HepG2 (cell line): ENCODE data around the gene TP63. TPM values are rescaled to one million over a fixed set of nuclear protein-coding genes. Genes with fewer than 3 reads are reported as not detected.

Experiments
- ATAC-seq: fragments of 200-7000 bp; cut with Tn5 transposase; 3 replicates; pipeline ENCODE4 v1.9.1; 2020; ENCODE audit warnings: mild to moderate bottlenecking, moderate library complexity
- BruUV-seq: library from RNA; stranded (reverse); fragments of 400-500 nt; replicated peaks from 2 replicates; lab custom pipeline; 2021; lab: Mats Ljungman, UMichigan
- CTCF ChIA-PET: fragments of 300-600 bp; formaldehyde crosslinking; extraction: SDS; loops from one replicate; lab custom pipeline; 2021; ENCODE audit warnings: low total read pairs, inconsistent platforms, low intra/inter-chr PET ratio; lab: Yijun Ruan, JAX
- POLR2A ChIA-PET: fragments of 350-600 bp; sonication (Branson Sonifier 250); formaldehyde crosslinking; loops from one replicate; lab custom pipeline; 2020; ENCODE audit warnings: antibody characterized with exemption, inconsistent platforms; lab: Yijun Ruan, JAX
- DNase-seq: peaks from one replicate; pipeline ENCODE4 v3.0.0-alpha.2; 2015; ENCODE audit warnings: low spot score
- FAIRE-seq: peaks from 3 replicates; lab custom pipeline; 2011; peaks lifted over from hg19 to GRCh38; lab: Jason Lieb, UNC
- H2AFZ ChIP-seq: one replicate; pipeline ENCODE4 v1.6.1; 2011; ENCODE audit warnings: low read length, inconsistent platforms
- H3K27ac ChIP-seq: fragments of 300-600 bp; 3 replicates; pipeline ENCODE4 v1.8.0; 2011; ENCODE audit warnings: mixed run types, mild to moderate bottlenecking, mixed read lengths, low read length, inconsistent platforms; ENCODE audit not compliant: insufficient read depth; ENCODE audit errors: extremely low read length
- H3K27me3 ChIP-seq, 2 experiments: fragments of 200-600 bp in 1 of 2; 2 replicates in 1 of 2; 3 replicates in 1 of 2; pipeline versions ENCODE4 v1.6.0 to v1.8.0; 2011; ENCODE audit warnings: low read length in 2 of 2, mild to moderate bottlenecking in 2 of 2, moderate library complexity in 2 of 2, inconsistent platforms in 1 of 2; ENCODE audit not compliant: insufficient read depth in 2 of 2, control insufficient read depth in 1 of 2
- H3K36me3 ChIP-seq, 2 experiments: fragments of 200-600 bp in 1 of 2; replicated peaks in 1 of 2; 2 replicates in 1 of 2; 3 replicates in 1 of 2; pipeline versions ENCODE4 v1.5.1 to v1.8.0; 2011; ENCODE audit warnings: low read length in 2 of 2, inconsistent platforms in 1 of 2; ENCODE audit not compliant: insufficient read depth in 2 of 2, control insufficient read depth in 1 of 2
- H3K4me1 ChIP-seq: 2 replicates; pipeline ENCODE4 v1.5.1; 2012; ENCODE audit warnings: low read length, inconsistent platforms; ENCODE audit not compliant: insufficient read depth
- H3K4me2 ChIP-seq: 2 replicates; pipeline ENCODE4 v1.6.0; 2011; ENCODE audit warnings: low read depth, low read length, inconsistent platforms
- H3K4me3 ChIP-seq, 3 experiments: fragments of 200-600 bp in 1 of 3; sonication (generic), shearing (Covaris generic) in 1 of 3; replicated peaks in 1 of 3; 2 replicates each; pipeline ENCODE4 v1.5.1; 2011 to 2016; ENCODE audit warnings: low read length in 3 of 3, inconsistent platforms in 2 of 3, low read depth in 2 of 3, mild to moderate bottlenecking in 2 of 3, control low read depth in 1 of 3, mixed read lengths in 1 of 3; ENCODE audit not compliant: insufficient read depth in 1 of 3
- H3K79me2 ChIP-seq: one replicate; pipeline ENCODE4 v1.6.1; 2011; ENCODE audit warnings: low read length, inconsistent platforms; ENCODE audit not compliant: insufficient read depth
- H3K9ac ChIP-seq: 2 replicates; pipeline ENCODE4 v1.6.0; 2011; ENCODE audit warnings: mild to moderate bottlenecking, low read depth, low read length, inconsistent platforms; ENCODE audit not compliant: insufficient read depth
- H3K9me3 ChIP-seq: 2 replicates; pipeline ENCODE4 v1.5.1; 2012; ENCODE audit warnings: mild to moderate bottlenecking, low read length
- H4K20me1 ChIP-seq: 2 replicates; pipeline ENCODE4 v1.6.0; 2011; ENCODE audit warnings: inconsistent platforms, mild to moderate bottlenecking, low read length, moderate library complexity; ENCODE audit not compliant: insufficient read depth
- FOXP4 ChIP-seq: sonication (generic); formaldehyde crosslinking; IDR thresholded peaks from 2 replicates; pipeline ENCODE4 v1.4.0; 2020; ENCODE audit warnings: missing genetic modification reagents
- NBN ChIP-seq: fragments of 450-650 bp; conservative IDR thresholded peaks from 2 replicates; pipeline ENCODE4 v1.6.1; 2017
- YY1 ChIP-seq: IDR thresholded peaks from 2 replicates; pipeline ENCODE4 v1.6.1; 2011; ENCODE audit warnings: low read length, low read depth, moderate library complexity, mild to moderate bottlenecking; ENCODE audit not compliant: insufficient read depth, insufficient replicate concordance
- ZNF510 ChIP-seq: sonication (generic); formaldehyde crosslinking; IDR thresholded peaks from 2 replicates; pipeline ENCODE4 v1.4.0; 2020; ENCODE audit warnings: low read depth, mild to moderate bottlenecking, missing genetic modification reagents
- WGBS: methylation state at CpG from one replicate; pipeline ENCODE4 v1.1.6; 2017; ENCODE audit warnings: low lambda C conversion rate; 5-methylcytosine and 5-hydroxymethylcytosine counted together
- in situ Hi-C: cut with HindIII; loops from 2 replicates; pipeline ENCODE4 v1.10.0; 2017; ENCODE audit warnings: low pct_unique_long_range_greater_than_20kb; ENCODE audit not compliant: extremely low pct_ligation_motif_present
- intact Hi-C: fragments of 100-400 bp; cut with micrococcal nuclease; formaldehyde crosslinking; loops from one replicate; pipeline ENCODE4 v1.10.0; 2022; ENCODE audit not compliant: unreplicated experiment
- polyA plus RNA-seq, 8 experiments: library from polyadenylated mRNA; depleted of rRNA in 3 of 8; stranded (reverse) in 7 of 8; unstranded in 1 of 8; fragments of >200 nt; fragmentation: Illumina TruSeq in 4 of 8; extraction: Trizol in 4 of 8; gene quantifications; 2 replicates each; pipeline versions ENCODE4 v1.2.1 to v1.2.3, GENCODE V29; 2011 to 2016; ENCODE audit warnings: low read depth in 4 of 8, missing spikeins in 1 of 8, mixed read lengths in 1 of 8; ENCODE audit not compliant: insufficient read depth in 1 of 8
- total RNA-seq, 5 experiments: library from RNA; depleted of rRNA; stranded (reverse); fragments of >200 nt; fragmentation: Illumina TruSeq; extraction: Trizol; gene quantifications; 2 replicates each; pipeline ENCODE4 v1.2.3, GENCODE V29; 2016; ENCODE audit warnings: low read depth in 1 of 5

The TP63 gene
- total and polyA plus RNA-seq, 2 of the 13 experiments (the other 11 are each of a cell fraction or from before 2014, with no cell fraction given): not detected

GRCh38 chr3:189790658-189791057, 159.5 kb downstream of the TP63 start:
- no peaks in the 10 kb centered on the region for H4K20me1 ChIP-seq
- no peak for TF ChIP-seq YY1
- TF ChIP-seq ZNF510 (CRISPR knock-in tag): no peak
- DNase-seq (no peak), FAIRE-seq (no peak), ATAC-seq (peak; percentile 48; the same call in 2 of the 3 replicates)
- no peak overlapping the region for H3K9ac ChIP-seq
- H3K79me2 ChIP-seq: no peaks in the 10 kb centered on the region
- WGBS: 21% methylated on average over 7 of the region's 7 CpGs
- no peak overlapping the region for H3K27ac ChIP-seq
- no peaks in the 10 kb centered on the region for H3K36me3 ChIP-seq
- H3K4me2 ChIP-seq: no peak overlapping the region
- intact Hi-C loops (no loop called here), in situ Hi-C loops (no loop called here)
- H3K27me3 ChIP-seq: no peaks in the 10 kb centered on the region
- POLR2A ChIA-PET: no interaction called here
- CTCF ChIA-PET: no interaction called here
- H3K4me3 ChIP-seq: no peak overlapping the region
- H3K4me1 ChIP-seq: no peaks in the 10 kb centered on the region
- H3K9me3 ChIP-seq: no peaks in the 10 kb centered on the region
- no peak overlapping the region for H2AFZ ChIP-seq
- no TSS peak for BruUV-seq

GRCh38 chr3:189792046-189792929, 161.1 kb downstream of the TP63 start:
- no peak overlapping the region for H3K4me2 ChIP-seq

More at GRCh38 chr3:189792046-189792929, 161.1 kb downstream of the TP63 start:
- no peak for ATAC-seq
- H3K27me3 ChIP-seq: no peaks in the 10 kb centered on the region
- no peaks in the 10 kb centered on the region for H3K36me3 ChIP-seq
- H3K4me1 ChIP-seq: no peaks in the 10 kb centered on the region
- WGBS: 28% methylated on average over 7 of the region's 7 CpGs
- BruUV-seq: no TSS peak
- H3K27ac ChIP-seq: no peak overlapping the region
- no peaks in the 10 kb centered on the region for H3K79me2 ChIP-seq
- in situ Hi-C loops (no loop called here), intact Hi-C loops (no loop called here)
- DNase-seq: no peak
- H4K20me1 ChIP-seq: no peaks in the 10 kb centered on the region
- no peak for FAIRE-seq
- POLR2A ChIA-PET: no interaction called here
- H3K9ac ChIP-seq: no peak overlapping the region
- CTCF ChIA-PET: no interaction called here
- no peak overlapping the region for H2AFZ ChIP-seq
- H3K4me3 ChIP-seq: no peak overlapping the region
- no peaks in the 10 kb centered on the region for H3K9me3 ChIP-seq
- TF ChIP-seq NBN (no peak), FOXP4 (CRISPR knock-in tag) (no peak)
